GM19328 (cell line): ENCODE measurements around the gene IL4.
"Not testable (repeated sequence)": the region's sequence is repeated elsewhere in the genome, so short reads cannot be mapped to it uniquely, and the experiment has no call there.

Experiments used
- ATAC-seq: cut with Tn5 transposase; IDR thresholded peaks from one replicate; pipeline ENCODE4 v1.9.1; 2021; ENCODE audit warnings: mild to moderate bottlenecking, moderate library complexity; ENCODE audit not compliant: unreplicated experiment

The IL4 gene

DNA sequence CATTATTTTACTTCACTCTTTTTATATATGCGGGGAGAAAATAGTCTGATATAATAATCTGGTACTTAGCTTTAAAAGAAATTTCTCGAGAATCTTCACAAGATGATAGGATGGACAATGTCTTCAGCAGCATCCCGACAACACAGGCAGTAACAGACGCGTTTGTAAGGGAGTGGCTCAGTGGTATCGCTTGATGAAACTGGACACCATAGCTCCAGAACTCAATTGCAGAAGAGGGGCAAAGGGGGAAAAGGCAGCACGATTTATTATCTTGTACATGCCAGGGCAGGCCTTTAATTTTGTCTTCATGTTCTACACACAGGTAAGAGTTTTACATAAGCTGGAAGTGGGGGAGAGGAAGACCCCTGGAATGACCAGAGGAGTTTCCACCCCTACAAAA, 15.7 kb downstream of the IL4 start:
- ATAC-seq = no peak

DNA sequence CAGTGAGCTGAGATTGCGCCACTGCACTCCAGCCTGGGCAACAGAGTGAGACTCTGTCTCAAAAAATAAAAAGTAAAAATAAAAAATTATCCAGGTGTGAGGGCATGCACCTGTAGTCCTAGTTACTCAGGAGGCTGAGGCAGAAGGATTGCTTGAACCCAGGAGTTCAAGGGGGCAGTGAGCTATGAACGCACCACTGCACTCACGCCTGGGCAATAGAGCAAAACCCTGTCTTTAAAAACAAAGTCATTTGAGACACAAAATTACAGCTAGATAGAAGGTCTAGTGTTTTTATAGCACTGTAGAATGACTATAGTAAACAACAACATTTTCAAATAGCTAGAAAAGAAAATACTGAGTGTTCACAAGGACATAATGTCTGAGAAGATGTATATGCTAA, 16.4 kb downstream of the IL4 start:
- no peak for ATAC-seq

DNA sequence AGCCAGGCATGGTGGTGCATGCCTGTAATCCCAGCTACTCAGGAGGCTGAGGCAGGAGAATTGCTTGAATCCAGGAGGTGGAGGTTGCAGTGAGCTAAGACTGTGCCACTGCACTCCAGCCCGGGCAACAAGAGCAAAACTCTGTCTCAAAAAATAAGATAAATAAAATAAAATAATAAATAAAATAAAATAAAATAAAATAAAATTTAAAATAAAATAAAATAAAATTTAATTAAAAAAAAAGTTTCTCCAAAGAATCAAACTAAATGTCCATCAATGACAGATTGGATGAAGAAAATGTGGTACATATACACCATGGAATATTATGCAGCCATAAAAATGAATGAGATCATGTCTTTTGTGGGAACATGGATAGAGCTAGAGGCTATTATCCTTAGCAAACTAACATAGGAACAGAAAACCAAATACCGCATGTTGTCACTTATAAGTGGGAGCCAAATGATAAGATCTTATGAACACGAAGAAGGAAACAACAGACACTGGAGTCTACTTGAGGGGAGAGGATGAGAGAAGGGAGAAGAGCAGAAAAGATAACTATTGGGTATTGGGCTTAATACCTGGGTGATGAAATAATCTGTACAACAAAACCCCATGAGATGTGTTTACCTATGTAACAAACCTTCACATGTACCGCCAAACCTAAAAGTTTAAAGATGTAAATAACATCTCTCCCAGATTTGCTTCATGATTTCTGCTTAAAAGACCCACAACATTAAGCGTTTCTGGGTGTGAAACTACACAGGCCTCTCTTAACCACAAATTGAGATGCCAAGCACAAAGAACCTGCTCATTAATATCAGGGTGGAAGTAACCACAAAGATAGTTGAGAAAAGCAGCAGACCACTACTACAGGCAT, 18.2 kb downstream of the IL4 start:
- not testable (repeated sequence) for ATAC-seq

DNA sequence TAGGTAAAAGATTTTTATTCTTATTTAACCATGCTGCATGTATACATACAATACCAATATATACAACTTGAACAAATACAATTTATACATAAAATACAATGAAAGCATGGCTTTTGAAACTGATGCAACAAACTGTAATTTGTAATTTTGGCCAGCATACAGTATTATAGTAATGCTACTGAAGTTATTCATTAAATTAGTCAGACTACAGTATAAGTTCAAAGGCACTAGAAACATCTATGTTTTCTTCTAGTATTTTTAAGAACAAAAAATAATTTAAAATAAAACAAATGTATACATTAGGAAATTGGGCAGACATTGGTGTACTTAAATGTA, 18.8 kb downstream of the IL4 start:
- no peak for ATAC-seq

DNA sequence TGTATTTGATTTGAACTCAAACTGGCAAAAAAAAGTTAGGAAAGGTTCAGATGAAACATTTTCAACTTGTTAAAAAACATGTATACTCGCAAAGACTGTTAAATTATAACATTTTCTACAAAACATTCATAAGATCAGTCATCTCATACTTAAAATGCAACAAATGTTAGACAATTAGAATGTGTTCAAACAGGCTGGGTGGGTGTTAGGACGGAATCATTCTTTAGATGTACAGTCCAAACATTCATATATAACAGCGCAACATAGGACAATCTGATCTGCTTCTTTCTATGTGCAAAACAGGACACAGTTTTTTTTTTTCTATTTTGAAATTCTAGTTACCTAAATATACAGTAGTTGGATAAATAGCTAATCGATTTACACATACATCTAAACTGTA, 22.2 kb downstream of the IL4 start:
- no peak for ATAC-seq

DNA sequence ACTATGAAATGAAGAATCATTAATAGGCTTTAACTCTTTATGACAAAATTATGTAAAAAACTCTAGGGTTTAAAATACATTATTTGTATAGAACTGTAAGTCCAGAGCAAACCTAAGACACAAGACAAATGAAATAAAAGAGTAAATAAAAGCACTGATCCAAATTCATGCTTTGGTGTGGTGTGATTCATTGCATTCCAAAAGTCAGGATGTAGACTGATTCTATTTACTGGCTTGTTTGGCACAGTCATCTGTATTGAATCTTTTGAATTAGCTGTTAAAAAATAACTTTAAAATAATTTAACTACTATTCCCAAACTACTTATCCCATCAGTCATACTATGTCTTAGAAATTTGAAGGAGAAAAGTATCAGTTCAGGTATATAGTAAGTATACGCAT, 31.1 kb downstream of the IL4 start:
- no peak for ATAC-seq

DNA sequence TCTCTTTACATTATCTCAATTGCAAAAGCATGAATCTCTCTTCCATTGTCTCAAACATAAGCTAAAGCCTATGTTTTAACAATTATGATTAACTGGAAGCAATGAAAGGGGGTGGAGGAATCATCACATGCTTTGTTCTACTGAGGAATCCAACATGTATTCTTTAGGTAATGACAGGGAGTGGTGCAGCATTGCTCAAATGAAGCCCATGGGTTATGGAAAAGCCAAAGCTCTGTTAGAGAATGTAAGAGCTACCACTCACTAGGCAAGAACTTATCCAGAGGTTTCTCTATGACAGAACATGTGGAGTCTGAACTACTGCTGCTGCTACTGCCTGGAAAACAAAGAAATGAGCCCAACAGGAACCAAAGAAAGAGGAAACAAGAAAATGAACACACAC, 34.9 kb downstream of the IL4 start:
- no peak for ATAC-seq

DNA sequence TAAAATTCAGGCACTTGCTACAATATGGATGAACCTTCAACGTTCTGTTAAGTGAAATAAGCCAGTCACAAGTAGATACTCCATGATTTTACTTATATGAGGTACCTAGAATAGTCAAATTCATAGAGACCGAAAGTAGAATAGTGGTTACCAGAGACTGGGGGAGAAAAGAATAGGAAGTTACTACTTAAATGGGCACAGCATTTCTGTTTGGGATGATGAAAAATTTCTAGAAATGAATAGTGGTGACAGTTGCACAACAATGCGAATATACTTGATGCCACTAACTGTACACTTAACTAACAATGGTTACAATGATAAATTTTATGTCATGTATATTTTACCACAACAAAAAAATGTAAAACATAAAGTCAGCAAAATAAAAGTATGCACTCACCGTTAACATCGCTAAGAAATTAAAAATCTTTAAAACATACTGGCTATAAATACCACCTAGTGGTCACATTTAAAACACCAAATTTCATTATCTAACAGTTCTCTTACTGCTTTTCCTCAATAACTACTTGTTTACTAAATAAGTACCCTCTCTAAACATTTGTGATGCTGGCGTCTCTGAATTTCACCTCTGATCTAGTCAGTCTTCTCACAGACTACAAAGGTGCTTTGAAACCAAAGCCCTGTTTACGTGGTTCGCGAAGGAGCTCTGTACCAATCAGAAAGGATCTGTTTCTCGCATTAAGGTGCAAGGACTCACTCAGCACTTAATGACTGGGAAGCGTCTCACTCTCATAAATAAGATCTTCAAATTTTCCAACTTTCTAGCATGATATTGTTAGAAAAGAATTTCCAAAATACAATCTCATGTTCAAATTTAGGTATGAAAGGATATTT, 40.9 kb downstream of the IL4 start:
- ATAC-seq = no peak

DNA sequence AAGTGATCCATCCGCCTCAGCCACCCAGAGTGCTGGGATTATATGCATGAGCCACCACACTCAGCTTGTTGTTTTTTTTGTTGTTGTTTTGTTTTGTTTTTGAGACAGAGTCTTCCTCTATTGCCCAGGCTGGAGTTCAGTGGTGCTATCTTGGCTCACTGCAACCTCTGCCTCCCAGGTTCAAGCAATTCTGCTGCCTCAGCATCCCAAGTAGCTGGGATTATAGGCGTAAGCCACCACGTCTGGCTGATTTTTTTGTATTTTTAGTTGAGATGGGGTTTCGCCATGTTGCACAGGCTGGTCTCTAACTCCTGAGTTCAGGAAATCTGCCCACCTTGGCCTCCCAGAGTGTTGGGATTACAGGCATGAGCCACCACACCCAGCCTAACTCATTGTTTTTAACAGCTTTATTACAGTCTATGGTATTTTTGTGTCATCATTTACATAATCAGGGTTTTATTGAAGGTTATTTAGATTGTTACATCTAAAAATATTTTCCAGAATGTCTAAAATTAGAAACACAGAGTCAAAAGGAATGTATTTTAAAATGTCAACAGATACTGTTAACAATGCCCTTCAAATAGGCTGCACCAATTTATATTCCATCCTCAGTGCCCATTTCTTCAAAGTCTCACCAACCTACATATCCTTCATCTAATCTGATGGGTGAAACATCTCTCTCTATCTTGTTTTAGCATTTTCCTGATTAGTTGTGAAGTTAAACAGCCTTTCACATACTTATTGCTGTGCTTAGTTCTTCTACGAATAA, 44.9 kb downstream of the IL4 start:
- ATAC-seq = no peak

DNA sequence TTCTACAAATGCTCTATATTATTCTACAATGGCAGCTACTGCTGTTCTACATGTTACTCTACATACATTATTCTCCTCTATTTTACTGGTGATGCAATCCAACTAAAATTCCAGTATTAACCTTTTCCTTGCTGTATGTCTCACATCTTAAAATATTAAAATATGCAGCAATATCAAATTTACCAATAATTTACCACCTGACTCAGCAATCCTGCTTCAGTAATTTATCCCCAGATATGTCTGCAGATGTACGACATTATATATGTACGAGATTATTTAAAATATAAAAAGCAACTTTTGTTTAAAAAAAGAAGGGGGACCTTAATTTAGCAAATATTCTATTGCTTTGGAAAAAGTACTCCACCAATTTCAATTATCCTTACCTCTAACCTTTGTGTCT, 52.0 kb downstream of the IL4 start:
- no peak for ATAC-seq

DNA sequence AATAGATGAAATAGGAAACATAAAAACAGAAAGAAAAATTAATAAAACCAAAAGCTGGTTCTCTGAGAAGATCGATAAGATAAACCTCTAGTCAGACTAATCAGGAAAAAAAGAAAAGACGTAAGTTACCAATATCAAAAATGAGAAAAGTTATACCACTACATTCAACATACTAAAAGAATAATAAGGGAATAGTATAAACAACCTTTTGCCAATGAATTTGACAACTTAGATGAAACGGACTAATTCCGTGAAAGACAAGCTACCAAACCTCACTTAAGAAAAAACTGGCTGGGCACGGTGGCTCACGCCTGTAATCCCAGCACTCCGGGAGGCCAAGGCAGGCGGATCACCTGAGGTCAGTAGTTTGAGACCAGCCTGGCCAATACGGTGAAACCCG, 56.1 kb downstream of the IL4 start:
- ATAC-seq = no peak
